OCI-LY1 (cell line): ENCODE data around the gene LEP.

Source experiments
- H2AFZ ChIP-seq: fragments of 200-600 bp; sonication (generic), shearing (Covaris generic); 2 replicates; pipeline ENCODE4 v1.6.0; 2014; ENCODE audit warnings: antibody characterized with exemption, mild to moderate bottlenecking, low read length
- H3F3A ChIP-seq: fragments of 200-600 bp; sonication (generic), shearing (Covaris generic); 2 replicates; pipeline ENCODE4 v1.6.0; 2014; ENCODE audit warnings: mild to moderate bottlenecking, antibody characterized with exemption, low read length, moderate library complexity; ENCODE audit not compliant: insufficient read depth
- H3K27ac ChIP-seq: fragments of 200-600 bp; sonication (generic); 2 replicates; pipeline ENCODE4 v1.5.1; 2014; ENCODE audit warnings: low read length, mixed run types, mild to moderate bottlenecking, low read depth; ENCODE audit not compliant: poor library complexity, severe bottlenecking
- H3K27me3 ChIP-seq: fragments of 200-600 bp; sonication (generic); 2 replicates; pipeline ENCODE4 v1.6.0; 2014; ENCODE audit warnings: antibody characterized with exemption, mild to moderate bottlenecking, low read length, moderate library complexity; ENCODE audit not compliant: insufficient read depth
- H3K36me3 ChIP-seq: fragments of 200-600 bp; sonication (generic); 2 replicates; pipeline ENCODE4 v1.6.1; 2014; ENCODE audit warnings: mild to moderate bottlenecking, antibody characterized with exemption, low read length, moderate library complexity, mixed read lengths; ENCODE audit not compliant: insufficient read depth
- H3K4me1 ChIP-seq: fragments of 200-600 bp; sonication (generic); 2 replicates; pipeline ENCODE4 v1.5.1; 2014; ENCODE audit warnings: mild to moderate bottlenecking, low read length, moderate library complexity; ENCODE audit not compliant: insufficient read depth, severe bottlenecking
- H3K4me2 ChIP-seq: fragments of 200-600 bp; sonication (generic), shearing (Covaris generic); 2 replicates; pipeline ENCODE4 v1.6.1; 2014; ENCODE audit warnings: low read length
- H3K4me3 ChIP-seq: fragments of 200-600 bp; sonication (generic); 2 replicates; pipeline ENCODE4 v1.5.1; 2014; ENCODE audit warnings: low read length, low read depth, mild to moderate bottlenecking, mixed read lengths; ENCODE audit not compliant: poor library complexity, severe bottlenecking
- H3K79me2 ChIP-seq: fragments of 200-600 bp; shearing (Covaris generic); 2 replicates; pipeline ENCODE4 v1.6.1; 2016; ENCODE audit warnings: mixed run types, low read length, mixed read lengths; ENCODE audit not compliant: insufficient read depth
- H3K9ac ChIP-seq: fragments of 200-600 bp; sonication (generic), shearing (Covaris generic); 2 replicates; pipeline ENCODE4 v1.6.1; 2014; ENCODE audit warnings: mild to moderate bottlenecking, low read length, mixed read lengths
- H3K9me2 ChIP-seq: fragments of 200-600 bp; sonication (generic), shearing (Covaris generic); 2 replicates; pipeline ENCODE4 v1.6.1; 2014; ENCODE audit warnings: low read depth, mild to moderate bottlenecking, low read length, mixed read lengths
- H3K9me3 ChIP-seq: fragments of 200-600 bp; shearing (Covaris generic); 2 replicates; pipeline ENCODE4 v1.6.1; 2014; ENCODE audit warnings: low read length, mixed read lengths
- H4K20me1 ChIP-seq: fragments of 200-600 bp; sonication (generic), shearing (Covaris generic); 2 replicates; pipeline ENCODE4 v1.6.0; 2016; ENCODE audit warnings: mild to moderate bottlenecking, low read length; ENCODE audit not compliant: insufficient read depth
- EZH2 ChIP-seq: fragments of 200-600 bp; sonication (generic), shearing (Covaris generic); IDR thresholded peaks from 2 replicates; pipeline ENCODE4 v1.8.0; 2017; ENCODE audit warnings: borderline replicate concordance, mixed run types, mild to moderate bottlenecking, antibody characterized with exemption, low read length, moderate library complexity, mixed read lengths
- TF ChIP-seq, protein P1 (sequence below): fragments of 200-600 bp; sonication (generic), shearing (Covaris generic); IDR thresholded peaks from 2 replicates; pipeline ENCODE4 v1.5.1; 2017; ENCODE audit warnings: mild to moderate bottlenecking, antibody characterized with exemption, low read length, moderate library complexity, mixed read lengths

The LEP gene

GRCh38 chr7:128215281-128215680 lies 25.8 kb upstream of the LEP start:
- H3K9me3 ChIP-seq = no peaks in the 10 kb centered on the region
- no peak overlapping the region for H2AFZ ChIP-seq
- no peak overlapping the region for H3K4me2 ChIP-seq
- H4K20me1 ChIP-seq = no peaks in the 10 kb centered on the region
- H3K36me3 ChIP-seq = no peaks in the 10 kb centered on the region
- no peak overlapping the region for H3K4me3 ChIP-seq
- H3K27me3 ChIP-seq = 0 out of 2 replicates have a peak, but pooled peaks cover 3% of the 10 kb centered on the region
- H3K9ac ChIP-seq = no peak overlapping the region
- H3K79me2 ChIP-seq = no peaks in the 10 kb centered on the region
- H3K4me1 ChIP-seq = no peaks in the 10 kb centered on the region
- H3K9me2 ChIP-seq = no peaks in the 10 kb centered on the region
- TF ChIP-seq EZH2 = no peak
- TF ChIP-seq, protein P1, sequence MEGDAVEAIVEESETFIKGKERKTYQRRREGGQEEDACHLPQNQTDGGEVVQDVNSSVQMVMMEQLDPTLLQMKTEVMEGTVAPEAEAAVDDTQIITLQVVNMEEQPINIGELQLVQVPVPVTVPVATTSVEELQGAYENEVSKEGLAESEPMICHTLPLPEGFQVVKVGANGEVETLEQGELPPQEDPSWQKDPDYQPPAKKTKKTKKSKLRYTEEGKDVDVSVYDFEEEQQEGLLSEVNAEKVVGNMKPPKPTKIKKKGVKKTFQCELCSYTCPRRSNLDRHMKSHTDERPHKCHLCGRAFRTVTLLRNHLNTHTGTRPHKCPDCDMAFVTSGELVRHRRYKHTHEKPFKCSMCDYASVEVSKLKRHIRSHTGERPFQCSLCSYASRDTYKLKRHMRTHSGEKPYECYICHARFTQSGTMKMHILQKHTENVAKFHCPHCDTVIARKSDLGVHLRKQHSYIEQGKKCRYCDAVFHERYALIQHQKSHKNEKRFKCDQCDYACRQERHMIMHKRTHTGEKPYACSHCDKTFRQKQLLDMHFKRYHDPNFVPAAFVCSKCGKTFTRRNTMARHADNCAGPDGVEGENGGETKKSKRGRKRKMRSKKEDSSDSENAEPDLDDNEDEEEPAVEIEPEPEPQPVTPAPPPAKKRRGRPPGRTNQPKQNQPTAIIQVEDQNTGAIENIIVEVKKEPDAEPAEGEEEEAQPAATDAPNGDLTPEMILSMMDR = no peak
- no peak overlapping the region for H3K27ac ChIP-seq
- no peaks in the 10 kb centered on the region for H3F3A ChIP-seq

GRCh38 chr7:128215739-128216138 lies 25.3 kb upstream of the LEP start:
- Histone ChIP-seq H3K27ac (no peak overlapping the region), H3K27me3 (0 out of 2 replicates have a peak, but pooled peaks cover 3% of the 10 kb centered on the region), H3K9me3 (no peaks in the 10 kb centered on the region), H3K4me3 (no peak overlapping the region), H3F3A (no peaks in the 10 kb centered on the region), H3K4me1 (no peaks in the 10 kb centered on the region), H2AFZ (no peak overlapping the region), H3K36me3 (no peaks in the 10 kb centered on the region), H3K9ac (no peak overlapping the region), H4K20me1 (no peaks in the 10 kb centered on the region), H3K79me2 (no peaks in the 10 kb centered on the region), H3K4me2 (no peak overlapping the region), H3K9me2 (no peaks in the 10 kb centered on the region)
- no peak for TF ChIP-seq EZH2
- TF ChIP-seq, protein P1 = no peak

GRCh38 chr7:128217030-128217805 lies 23.9 kb upstream of the LEP start:
- no peak overlapping the region for H2AFZ ChIP-seq
- H3K27me3 ChIP-seq = peaks cover 7% of the 10 kb centered on the region; the same call in 1 of the 2 replicates
- H3K36me3 ChIP-seq = no peaks in the 10 kb centered on the region
- H3K79me2 ChIP-seq = no peaks in the 10 kb centered on the region
- H3K27ac ChIP-seq = no peak overlapping the region
- no peaks in the 10 kb centered on the region for H3K9me2 ChIP-seq
- H3K9me3 ChIP-seq = no peaks in the 10 kb centered on the region
- H3K4me1 ChIP-seq = no peaks in the 10 kb centered on the region
- no peak overlapping the region for H3K9ac ChIP-seq
- H4K20me1 ChIP-seq = no peaks in the 10 kb centered on the region
- no peak overlapping the region for H3K4me2 ChIP-seq
- H3F3A ChIP-seq = no peaks in the 10 kb centered on the region
- H3K4me3 ChIP-seq = no peak overlapping the region
- TF ChIP-seq, protein P1 = no peak
- TF ChIP-seq EZH2 = no peak
